ENCODE data around the gene CFAP46.

- TF ChIP-seq ZNF8 (CRISPR knock-in tag; IDR thresholded peaks at IDR 0.05) (no peak), ESRRG (CRISPR knock-in tag; IDR thresholded peaks at IDR 0.05) (no peak), CREB5 (CRISPR knock-in tag; IDR thresholded peaks at IDR 0.05; ENCODE audit: low read depth) (no peak), TSHZ2 (CRISPR knock-in tag; IDR thresholded peaks at IDR 0.05) (no peak)
These were observed 103.3 kb downstream of the CFAP46 start for GRCh38 chr10:132839061-132839460.

All from SK-N-SH treated with all-trans-retinoic acid at 6 μM for 48 hours (cell line).